Neural crest cell (in vitro differentiated cells): ENCODE measurements around the gene PLXND1. TPM values are rescaled to one million over a fixed set of nuclear protein-coding genes. Genes with fewer than 3 reads are reported as not detected.

Source experiments
- DNase-seq: peaks from one replicate; pipeline ENCODE4 v3.0.0; 2021; ENCODE audit warnings: low read depth, mixed read lengths, low spot score
- H3K27ac Mint-ChIP-seq: one replicate; pipeline ENCODE4 v1.8.0; 2021; ENCODE audit warnings: mild to moderate bottlenecking, mixed read lengths; ENCODE audit not compliant: unreplicated experiment
- H3K27me3 Mint-ChIP-seq: 2 replicates; pipeline ENCODE4 v1.8.0; 2021; ENCODE audit warnings: low read depth, mild to moderate bottlenecking, mixed read lengths
- H3K36me3 Mint-ChIP-seq: 2 replicates; pipeline ENCODE4 v1.8.0; 2021; ENCODE audit warnings: low read depth, mild to moderate bottlenecking, mixed read lengths
- H3K4me1 Mint-ChIP-seq: 2 replicates; pipeline ENCODE4 v1.8.0; 2021; ENCODE audit warnings: mixed read lengths
- H3K4me3 Mint-ChIP-seq: one replicate; pipeline ENCODE4 v1.8.0; 2021; ENCODE audit warnings: mild to moderate bottlenecking, mixed read lengths
- H3K9me3 Mint-ChIP-seq: 2 replicates; pipeline ENCODE4 v1.8.0; 2021; ENCODE audit warnings: mixed read lengths
- total RNA-seq: library from RNA; stranded (reverse); gene quantifications from 2 replicates; pipeline ENCODE4 v1.2.1, GENCODE V29; 2021
- TF ChIP-seq, protein P1 (sequence below): fragments of 200-600 bp; sonication (generic); conservative IDR thresholded peaks from 2 replicates; pipeline ENCODE4 v1.5.0; 2021; ENCODE audit warnings: antibody characterized with exemption, mild to moderate bottlenecking

The PLXND1 gene
- total RNA-seq, 1 donor from 2014 or later, result 39.4 TPM

DNA sequence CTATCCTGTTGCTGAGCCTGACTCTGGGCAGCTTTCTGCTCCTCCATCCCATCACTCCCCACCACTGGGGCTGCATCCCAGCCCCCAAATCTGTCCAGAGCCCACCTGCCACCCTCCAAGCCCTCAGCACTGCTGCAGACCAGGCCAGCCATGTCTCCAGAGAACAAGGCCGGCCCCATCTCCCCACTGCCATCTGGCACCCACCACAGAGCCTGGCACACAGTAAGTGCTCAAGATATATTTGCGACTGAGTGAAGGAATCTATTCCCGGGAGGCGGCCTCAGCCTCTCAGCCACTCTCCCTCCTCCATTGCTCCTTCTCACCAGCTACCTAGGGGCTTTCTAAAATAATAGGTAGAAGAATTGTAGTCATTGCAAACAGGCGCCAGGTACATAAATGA is 4.8 kb downstream of the PLXND1 start:
- H3K36me3 Mint-ChIP-seq, result no peaks in the 10 kb centered on the region
- H3K27ac Mint-ChIP-seq, result no peak overlapping the region
- H3K4me3 Mint-ChIP-seq, result no peak overlapping the region
- H3K4me1 Mint-ChIP-seq, result peaks cover 54% of the 10 kb centered on the region
- DNase-seq, result no peak
- TF ChIP-seq, protein P1, sequence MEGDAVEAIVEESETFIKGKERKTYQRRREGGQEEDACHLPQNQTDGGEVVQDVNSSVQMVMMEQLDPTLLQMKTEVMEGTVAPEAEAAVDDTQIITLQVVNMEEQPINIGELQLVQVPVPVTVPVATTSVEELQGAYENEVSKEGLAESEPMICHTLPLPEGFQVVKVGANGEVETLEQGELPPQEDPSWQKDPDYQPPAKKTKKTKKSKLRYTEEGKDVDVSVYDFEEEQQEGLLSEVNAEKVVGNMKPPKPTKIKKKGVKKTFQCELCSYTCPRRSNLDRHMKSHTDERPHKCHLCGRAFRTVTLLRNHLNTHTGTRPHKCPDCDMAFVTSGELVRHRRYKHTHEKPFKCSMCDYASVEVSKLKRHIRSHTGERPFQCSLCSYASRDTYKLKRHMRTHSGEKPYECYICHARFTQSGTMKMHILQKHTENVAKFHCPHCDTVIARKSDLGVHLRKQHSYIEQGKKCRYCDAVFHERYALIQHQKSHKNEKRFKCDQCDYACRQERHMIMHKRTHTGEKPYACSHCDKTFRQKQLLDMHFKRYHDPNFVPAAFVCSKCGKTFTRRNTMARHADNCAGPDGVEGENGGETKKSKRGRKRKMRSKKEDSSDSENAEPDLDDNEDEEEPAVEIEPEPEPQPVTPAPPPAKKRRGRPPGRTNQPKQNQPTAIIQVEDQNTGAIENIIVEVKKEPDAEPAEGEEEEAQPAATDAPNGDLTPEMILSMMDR, result no peak
- H3K9me3 Mint-ChIP-seq, result no peaks in the 10 kb centered on the region
- peaks cover 27% of the 10 kb centered on the region for H3K27me3 Mint-ChIP-seq

DNA sequence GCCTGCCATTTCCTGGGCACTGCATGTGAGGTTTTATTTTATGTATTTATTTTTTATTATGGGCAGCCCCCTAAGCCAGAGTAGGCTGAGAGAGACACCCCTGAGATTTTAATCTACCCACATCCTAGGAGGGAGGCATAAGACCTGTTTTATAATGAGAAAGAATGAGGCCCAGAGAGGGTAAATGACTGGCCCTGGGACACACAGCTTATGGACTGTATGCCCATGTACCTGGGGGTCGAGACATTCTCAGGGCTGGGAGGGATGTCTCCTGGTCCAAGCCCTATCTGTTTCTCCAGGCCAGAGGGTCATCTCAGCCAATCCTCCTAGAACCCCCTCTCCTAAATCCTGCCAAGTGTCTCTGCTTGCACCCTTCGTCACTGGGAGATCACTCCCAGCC is 6.1 kb downstream of the PLXND1 start:
- Mint-ChIP-seq H3K4me3 (no peak overlapping the region), H3K27ac (no peak overlapping the region), H3K27me3 (peaks cover 22% of the 10 kb centered on the region), H3K9me3 (no peaks in the 10 kb centered on the region), H3K36me3 (no peaks in the 10 kb centered on the region), H3K4me1 (peaks cover 59% of the 10 kb centered on the region)
- TF ChIP-seq, protein P1, result no peak
- no peak for DNase-seq

DNA sequence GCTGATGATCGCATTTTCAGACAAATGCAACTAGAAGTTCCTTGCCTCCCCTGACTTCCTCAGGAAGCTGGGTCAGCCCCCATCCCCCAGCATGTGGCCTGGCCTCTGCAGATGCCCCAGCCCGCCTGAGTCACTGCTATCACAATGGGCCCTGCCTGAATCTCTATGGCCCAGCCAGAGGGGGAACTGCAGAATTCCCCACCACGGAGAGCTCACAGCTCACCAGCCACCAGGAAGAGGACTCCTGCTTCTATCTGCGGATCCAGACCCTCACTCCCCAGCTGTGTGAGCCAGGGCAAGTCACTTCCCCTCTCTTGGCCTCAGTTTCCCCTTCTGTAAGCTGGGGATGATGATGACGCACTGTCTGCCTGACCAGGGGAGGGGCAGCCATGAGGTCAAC is 6.9 kb downstream of the PLXND1 start:
- peak overlapping the region; percentile 51 for H3K4me3 Mint-ChIP-seq
- H3K27ac Mint-ChIP-seq, result no peak overlapping the region
- TF ChIP-seq, protein P1, result no peak
- H3K36me3 Mint-ChIP-seq, result no peaks in the 10 kb centered on the region
- peaks cover 14% of the 10 kb centered on the region for H3K27me3 Mint-ChIP-seq
- H3K9me3 Mint-ChIP-seq, result no peaks in the 10 kb centered on the region
- peaks cover 59% of the 10 kb centered on the region for H3K4me1 Mint-ChIP-seq
- no peak for DNase-seq

DNA sequence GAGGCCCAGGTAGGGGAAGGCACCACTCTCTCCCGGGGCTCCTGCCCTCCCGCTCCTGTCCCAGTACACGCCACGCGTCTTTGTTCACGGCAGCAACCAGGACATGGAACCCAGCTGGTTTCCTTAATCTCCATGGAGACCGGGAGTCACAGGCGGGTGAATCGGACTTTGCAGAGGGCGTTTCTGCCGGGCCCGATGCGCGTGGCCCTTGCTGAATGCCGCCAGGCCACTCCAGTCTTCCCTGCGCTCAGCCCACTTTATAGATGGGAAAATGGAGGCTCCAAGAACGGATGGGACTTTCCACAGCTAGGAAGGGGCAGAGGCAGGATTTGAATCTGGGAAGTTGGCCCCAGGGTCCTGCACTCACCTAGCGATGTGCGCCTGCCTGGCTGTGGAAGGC is 7.4 kb downstream of the PLXND1 start:
- Mint-ChIP-seq H3K36me3 (no peaks in the 10 kb centered on the region), H3K4me3 (peak overlapping the region; percentile 51), H3K4me1 (peaks cover 59% of the 10 kb centered on the region), H3K27ac (no peak overlapping the region), H3K27me3 (peaks cover 9% of the 10 kb centered on the region), H3K9me3 (no peaks in the 10 kb centered on the region)
- TF ChIP-seq, protein P1, result no peak
- no peak for DNase-seq

DNA sequence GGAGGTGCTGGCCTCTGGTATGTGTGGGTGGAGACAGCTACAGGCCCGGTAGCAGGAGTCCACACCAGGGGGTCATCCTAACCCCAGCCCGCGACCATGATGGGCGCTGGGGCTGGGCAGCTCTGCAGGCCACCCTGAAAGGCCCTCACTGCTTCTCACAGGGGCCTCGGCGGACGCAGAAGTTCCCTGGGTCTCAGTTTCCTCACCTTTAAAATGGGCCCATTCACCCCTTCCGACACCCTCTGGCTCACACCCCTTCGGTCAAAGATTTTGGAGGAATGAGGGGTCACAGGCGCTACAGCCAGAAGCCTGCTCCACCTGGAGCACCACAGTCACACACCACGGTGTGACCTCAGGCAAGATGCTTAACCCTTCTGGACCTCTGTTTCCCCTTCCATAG is 8.0 kb downstream of the PLXND1 start:
- Mint-ChIP-seq H3K4me3 (no peak overlapping the region), H3K27me3 (peaks cover 3% of the 10 kb centered on the region), H3K27ac (no peak overlapping the region), H3K36me3 (no peaks in the 10 kb centered on the region), H3K9me3 (no peaks in the 10 kb centered on the region), H3K4me1 (peaks cover 59% of the 10 kb centered on the region)
- DNase-seq, result no peak
- TF ChIP-seq, protein P1, result no peak

DNA sequence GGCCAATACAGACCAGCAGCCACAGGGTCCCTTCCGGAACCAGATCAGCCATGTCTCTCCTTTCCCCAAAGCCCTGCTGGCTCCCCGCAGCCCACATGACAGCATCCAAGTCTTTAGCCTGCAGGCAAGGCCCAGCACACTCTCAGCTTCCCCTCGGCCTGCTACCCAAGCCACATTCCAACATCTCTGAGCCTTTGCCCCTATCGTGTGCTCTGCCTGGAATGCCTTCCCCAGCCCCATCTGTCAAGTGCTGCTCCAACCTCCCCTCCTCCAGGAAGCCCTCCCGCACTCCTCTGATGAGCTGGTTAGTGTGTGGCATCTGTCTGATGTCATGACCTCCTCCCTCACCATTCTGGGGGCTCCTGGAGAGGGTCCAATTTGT is 8.5 kb downstream of the PLXND1 start:
- Mint-ChIP-seq H3K9me3 (no peaks in the 10 kb centered on the region), H3K27me3 (no peaks in the 10 kb centered on the region), H3K4me3 (no peak overlapping the region), H3K36me3 (no peaks in the 10 kb centered on the region), H3K4me1 (peaks cover 60% of the 10 kb centered on the region), H3K27ac (no peak overlapping the region)
- TF ChIP-seq, protein P1, result no peak
- no peak for DNase-seq
